H1 (cell line): ENCODE results near the gene EPHA10. TPM values are rescaled to one million over a fixed set of nuclear protein-coding genes. Genes with fewer than 3 reads are reported as not detected.

ENCODE experiments used
- MAFK ChIP-seq: IDR thresholded peaks from 2 replicates; pipeline ENCODE4 v1.6.1; 2012; ENCODE audit warnings: low read depth, mild to moderate bottlenecking, improper control_type of control experiment, low read length
- POLR2AphosphoS5 ChIP-seq: IDR thresholded peaks from 2 replicates; pipeline ENCODE4 v1.6.1; 2011; ENCODE audit warnings: low read depth, low read length
- polyA plus RNA-seq, 7 experiments: library from polyadenylated mRNA; depleted of rRNA in 3 of 7; stranded (reverse) in 5 of 7; unstranded in 2 of 7; fragments of >200 nt in 5 of 7; fragments of 200-250 nt in 2 of 7; gene quantifications; 1 replicate in 5 of 7; 2 replicates in 1 of 7; 4 replicates in 1 of 7; pipeline versions ENCODE4 v1.2.1 to v1.2.3, GENCODE V29; 2011 to 2013; ENCODE audit warnings: missing spikeins in 2 of 7, mixed read lengths in 2 of 7
- total RNA-seq: library from RNA; stranded (reverse); fragmentation: NEBNext Ultra II Directional; extraction: Animal tissue kit (Norgen Biotek cat#: 25700); gene quantifications from 2 replicates; pipeline ENCODE4 v1.2.1, GENCODE V29; 2021
- TF ChIP-seq, protein P1 (sequence below): IDR thresholded peaks from 2 replicates; pipeline ENCODE4 v1.6.1; 2012; ENCODE audit warnings: low read length, inconsistent platforms

EPHA10 gene
- total and polyA plus RNA-seq, 2 of the 8 experiments (the other 6 are each of a cell fraction or from before 2014, with no cell fraction given): 0.54 to 1.0 TPM

DNA sequence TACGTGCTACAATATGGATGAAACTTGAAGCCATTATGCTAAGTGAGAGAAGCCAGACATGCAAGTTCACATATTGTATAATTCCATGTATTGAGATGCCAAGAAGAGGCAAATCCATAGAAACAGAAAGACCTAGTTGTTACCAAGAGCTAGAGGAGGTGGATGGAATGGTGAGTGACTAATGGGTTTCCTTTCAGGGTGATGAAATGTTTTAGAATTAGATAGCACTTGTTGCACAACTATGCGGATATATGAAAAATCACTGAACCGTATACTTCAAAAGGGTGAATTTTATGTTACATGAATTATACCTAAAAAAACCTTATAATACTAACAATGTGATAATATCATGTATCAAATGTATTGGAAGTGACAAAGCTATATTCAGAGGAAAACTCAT is 18.1 kb downstream of the EPHA10 start (continued):
- TF ChIP-seq, protein P1, sequence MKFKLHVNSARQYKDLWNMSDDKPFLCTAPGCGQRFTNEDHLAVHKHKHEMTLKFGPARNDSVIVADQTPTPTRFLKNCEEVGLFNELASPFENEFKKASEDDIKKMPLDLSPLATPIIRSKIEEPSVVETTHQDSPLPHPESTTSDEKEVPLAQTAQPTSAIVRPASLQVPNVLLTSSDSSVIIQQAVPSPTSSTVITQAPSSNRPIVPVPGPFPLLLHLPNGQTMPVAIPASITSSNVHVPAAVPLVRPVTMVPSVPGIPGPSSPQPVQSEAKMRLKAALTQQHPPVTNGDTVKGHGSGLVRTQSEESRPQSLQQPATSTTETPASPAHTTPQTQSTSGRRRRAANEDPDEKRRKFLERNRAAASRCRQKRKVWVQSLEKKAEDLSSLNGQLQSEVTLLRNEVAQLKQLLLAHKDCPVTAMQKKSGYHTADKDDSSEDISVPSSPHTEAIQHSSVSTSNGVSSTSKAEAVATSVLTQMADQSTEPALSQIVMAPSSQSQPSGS: no peak
- TF ChIP-seq MAFK (no peak), POLR2AphosphoS5 (no peak)
